Chondrocyte (in vitro differentiated cells): ENCODE results near the gene HCAR2. TPM values are rescaled to one million over a fixed set of nuclear protein-coding genes. Genes with fewer than 3 reads are reported as not detected.
"Not testable (repeated sequence)": the region's sequence is repeated elsewhere in the genome, so short reads cannot be mapped to it uniquely, and the experiment has no call there.

Experiments
- DNase-seq: peaks from one replicate; pipeline ENCODE4 v3.0.0; 2021; ENCODE audit warnings: mixed read lengths, low spot score
- H3K27ac Mint-ChIP-seq: one replicate; pipeline ENCODE4 v1.8.0; 2021; ENCODE audit warnings: mild to moderate bottlenecking, moderate library complexity, mixed read lengths; ENCODE audit not compliant: unreplicated experiment
- H3K27me3 Mint-ChIP-seq: 2 replicates; pipeline ENCODE4 v1.8.0; 2021; ENCODE audit warnings: low read depth, mixed read lengths
- H3K36me3 Mint-ChIP-seq: 2 replicates; pipeline ENCODE4 v1.8.0; 2021; ENCODE audit warnings: low read depth, mixed read lengths
- H3K4me1 Mint-ChIP-seq: 2 replicates; pipeline ENCODE4 v1.8.0; 2021; ENCODE audit warnings: low read depth, mild to moderate bottlenecking, mixed read lengths
- H3K4me3 Mint-ChIP-seq: one replicate; pipeline ENCODE4 v1.8.0; 2021; ENCODE audit warnings: mild to moderate bottlenecking, moderate library complexity, mixed read lengths; ENCODE audit not compliant: unreplicated experiment
- H3K9me3 Mint-ChIP-seq: 2 replicates; pipeline ENCODE4 v1.8.0; 2021; ENCODE audit warnings: low read depth, mixed read lengths
- CTCF ChIP-seq: fragments of 200-600 bp; sonication (generic); IDR thresholded peaks from 2 replicates; pipeline ENCODE4 v1.5.0; 2021; ENCODE audit warnings: antibody characterized with exemption, mild to moderate bottlenecking, moderate library complexity
- total RNA-seq: library from RNA; stranded (reverse); gene quantifications from 3 replicates; pipeline ENCODE4 v1.2.1, GENCODE V29; 2021

Gene HCAR2
- total RNA-seq, 1 donor from 2014 or later = not detected

GRCh38 chr12:122722387-122722786 is 19.2 kb upstream of the HCAR2 start:
- Mint-ChIP-seq H3K27me3 (no peaks in the 10 kb centered on the region), H3K9me3 (no peaks in the 10 kb centered on the region), H3K27ac (no peak overlapping the region), H3K36me3 (no peaks in the 10 kb centered on the region), H3K4me3 (no peak overlapping the region), H3K4me1 (peaks cover 16% of the 10 kb centered on the region)
- TF ChIP-seq CTCF = no peak
- no peak for DNase-seq

- no peaks in the 10 kb centered on the region for H3K9me3 Mint-ChIP-seq
- no peak for DNase-seq
- H3K36me3 Mint-ChIP-seq = no peaks in the 10 kb centered on the region
- peak overlapping the region; percentile 67 for H3K27ac Mint-ChIP-seq
- TF ChIP-seq CTCF = no peak
- H3K27me3 Mint-ChIP-seq = no peaks in the 10 kb centered on the region
- H3K4me3 Mint-ChIP-seq = no peak overlapping the region
- peaks cover 15% of the 10 kb centered on the region for H3K4me1 Mint-ChIP-seq
These were observed 17.9 kb upstream of the HCAR2 start for GRCh38 chr12:122721057-122721545.

- not testable (repeated sequence) for DNase-seq, H3K36me3 Mint-ChIP-seq, H3K27me3 Mint-ChIP-seq, H3K27ac Mint-ChIP-seq, H3K4me3 Mint-ChIP-seq, H3K9me3 Mint-ChIP-seq
- peaks cover 11% of the 10 kb centered on the region for H3K4me1 Mint-ChIP-seq
These were observed 13.5 kb upstream of the HCAR2 start, which contains the start of gene HCAR3 for GRCh38 chr12:122716658-122717057. Gene HCAR3, minus strand, starts transcription at chr12:122716811. Its CDS starts 74 bp downstream, at chr12:122716737.

GRCh38 chr12:122715211-122715610 is 12.1 kb upstream of the HCAR2 start:
- not testable (repeated sequence) for H3K27me3 Mint-ChIP-seq, H3K36me3 Mint-ChIP-seq, H3K27ac Mint-ChIP-seq, H3K4me1 Mint-ChIP-seq, H3K9me3 Mint-ChIP-seq, H3K4me3 Mint-ChIP-seq, DNase-seq

GRCh38 chr12:122713491-122714188 is 10.5 kb upstream of the HCAR2 start:
- not testable (repeated sequence) for H3K27me3 Mint-ChIP-seq, DNase-seq, H3K36me3 Mint-ChIP-seq, H3K4me3 Mint-ChIP-seq, H3K4me1 Mint-ChIP-seq, H3K27ac Mint-ChIP-seq, H3K9me3 Mint-ChIP-seq

GRCh38 chr12:122711266-122711665 is 8.1 kb upstream of the HCAR2 start:
- not testable (repeated sequence) for DNase-seq, H3K27ac Mint-ChIP-seq, H3K9me3 Mint-ChIP-seq, H3K4me3 Mint-ChIP-seq, H3K36me3 Mint-ChIP-seq, H3K27me3 Mint-ChIP-seq, H3K4me1 Mint-ChIP-seq

- not testable (repeated sequence) for H3K27me3 Mint-ChIP-seq, H3K9me3 Mint-ChIP-seq, DNase-seq, H3K4me3 Mint-ChIP-seq, H3K36me3 Mint-ChIP-seq, H3K4me1 Mint-ChIP-seq, H3K27ac Mint-ChIP-seq
These were observed 7.2 kb upstream of the HCAR2 start for GRCh38 chr12:122710341-122710740.

- H3K4me3 Mint-ChIP-seq, H3K27ac Mint-ChIP-seq, H3K4me1 Mint-ChIP-seq, DNase-seq, H3K36me3 Mint-ChIP-seq, H3K9me3 Mint-ChIP-seq, H3K27me3 Mint-ChIP-seq: not testable (repeated sequence)
These were observed 6.1 kb upstream of the HCAR2 start for GRCh38 chr12:122709287-122709686.

- not testable (repeated sequence) for H3K27me3 Mint-ChIP-seq, H3K4me1 Mint-ChIP-seq, H3K4me3 Mint-ChIP-seq, H3K36me3 Mint-ChIP-seq, H3K27ac Mint-ChIP-seq, H3K9me3 Mint-ChIP-seq, DNase-seq
These were observed 684 bp upstream of the HCAR2 start for GRCh38 chr12:122703841-122704240.

- H3K9me3 Mint-ChIP-seq, DNase-seq, H3K27ac Mint-ChIP-seq, H3K27me3 Mint-ChIP-seq, H3K36me3 Mint-ChIP-seq, H3K4me1 Mint-ChIP-seq, H3K4me3 Mint-ChIP-seq: not testable (repeated sequence)
These were observed 1.7 kb downstream of the HCAR2 start for GRCh38 chr12:122701481-122701880.

- DNase-seq, H3K27ac Mint-ChIP-seq, H3K4me3 Mint-ChIP-seq, H3K36me3 Mint-ChIP-seq, H3K9me3 Mint-ChIP-seq, H3K27me3 Mint-ChIP-seq, H3K4me1 Mint-ChIP-seq: not testable (repeated sequence)
These were observed 3.0 kb downstream of the HCAR2 start for GRCh38 chr12:122700038-122700710.
